HepG2 (cell line): ENCODE results near the gene HNRNPUL1. TPM values are rescaled to one million over a fixed set of nuclear protein-coding genes. Genes with fewer than 3 reads are reported as not detected.

Experiments
- ATAC-seq: fragments of 200-7000 bp; cut with Tn5 transposase; 3 replicates; pipeline ENCODE4 v1.9.1; 2020; ENCODE audit warnings: mild to moderate bottlenecking, moderate library complexity
- BruUV-seq: library from RNA; stranded (reverse); fragments of 400-500 nt; replicated peaks from 2 replicates; lab custom pipeline; 2021; lab: Mats Ljungman, UMichigan
- CTCF ChIA-PET: fragments of 300-600 bp; formaldehyde crosslinking; extraction: SDS; loops from one replicate; lab custom pipeline; 2021; ENCODE audit warnings: low total read pairs, inconsistent platforms, low intra/inter-chr PET ratio; lab: Yijun Ruan, JAX
- POLR2A ChIA-PET: fragments of 350-600 bp; sonication (Branson Sonifier 250); formaldehyde crosslinking; loops from one replicate; lab custom pipeline; 2020; ENCODE audit warnings: antibody characterized with exemption, inconsistent platforms; lab: Yijun Ruan, JAX
- DNase-seq: peaks from one replicate; pipeline ENCODE4 v3.0.0-alpha.2; 2015; ENCODE audit warnings: low spot score
- FAIRE-seq: peaks from 3 replicates; lab custom pipeline; 2011; peaks lifted over from hg19 to GRCh38; lab: Jason Lieb, UNC
- H2AFZ ChIP-seq: one replicate; pipeline ENCODE4 v1.6.1; 2011; ENCODE audit warnings: low read length, inconsistent platforms
- H3K27ac ChIP-seq: fragments of 300-600 bp; 3 replicates; pipeline ENCODE4 v1.8.0; 2011; ENCODE audit warnings: mixed run types, mild to moderate bottlenecking, mixed read lengths, low read length, inconsistent platforms; ENCODE audit not compliant: insufficient read depth; ENCODE audit errors: extremely low read length
- H3K27me3 ChIP-seq, 2 experiments: fragments of 200-600 bp in 1 of 2; 2 replicates in 1 of 2; 3 replicates in 1 of 2; pipeline versions ENCODE4 v1.6.0 to v1.8.0; 2011; ENCODE audit warnings: low read length in 2 of 2, mild to moderate bottlenecking in 2 of 2, moderate library complexity in 2 of 2, inconsistent platforms in 1 of 2; ENCODE audit not compliant: insufficient read depth in 2 of 2, control insufficient read depth in 1 of 2
- H3K36me3 ChIP-seq, 2 experiments: fragments of 200-600 bp in 1 of 2; replicated peaks in 1 of 2; 2 replicates in 1 of 2; 3 replicates in 1 of 2; pipeline versions ENCODE4 v1.5.1 to v1.8.0; 2011; ENCODE audit warnings: low read length in 2 of 2, inconsistent platforms in 1 of 2; ENCODE audit not compliant: insufficient read depth in 2 of 2, control insufficient read depth in 1 of 2
- H3K4me1 ChIP-seq: 2 replicates; pipeline ENCODE4 v1.5.1; 2012; ENCODE audit warnings: low read length, inconsistent platforms; ENCODE audit not compliant: insufficient read depth
- H3K4me2 ChIP-seq: 2 replicates; pipeline ENCODE4 v1.6.0; 2011; ENCODE audit warnings: low read depth, low read length, inconsistent platforms
- H3K4me3 ChIP-seq, 3 experiments: fragments of 200-600 bp in 1 of 3; sonication (generic), shearing (Covaris generic) in 1 of 3; replicated peaks in 1 of 3; 2 replicates each; pipeline ENCODE4 v1.5.1; 2011 to 2016; ENCODE audit warnings: low read length in 3 of 3, inconsistent platforms in 2 of 3, low read depth in 2 of 3, mild to moderate bottlenecking in 2 of 3, control low read depth in 1 of 3, mixed read lengths in 1 of 3; ENCODE audit not compliant: insufficient read depth in 1 of 3
- H3K79me2 ChIP-seq: one replicate; pipeline ENCODE4 v1.6.1; 2011; ENCODE audit warnings: low read length, inconsistent platforms; ENCODE audit not compliant: insufficient read depth
- H3K9ac ChIP-seq: 2 replicates; pipeline ENCODE4 v1.6.0; 2011; ENCODE audit warnings: mild to moderate bottlenecking, low read depth, low read length, inconsistent platforms; ENCODE audit not compliant: insufficient read depth
- H3K9me3 ChIP-seq: 2 replicates; pipeline ENCODE4 v1.5.1; 2012; ENCODE audit warnings: mild to moderate bottlenecking, low read length
- H4K20me1 ChIP-seq: 2 replicates; pipeline ENCODE4 v1.6.0; 2011; ENCODE audit warnings: inconsistent platforms, mild to moderate bottlenecking, low read length, moderate library complexity; ENCODE audit not compliant: insufficient read depth
- AGO2 ChIP-seq: fragments of 200-400 bp; formaldehyde crosslinking; optimal IDR thresholded peaks from 2 replicates; pipeline ENCODE3; 2017; ENCODE audit warnings: mild to moderate bottlenecking, low read depth, low read length, moderate library complexity
- HDAC1 ChIP-seq: sonication (generic); formaldehyde crosslinking; IDR thresholded peaks from 2 replicates; pipeline ENCODE4 v1.5.1; 2020; ENCODE audit warnings: mild to moderate bottlenecking, missing genetic modification reagents
- HOXA3 ChIP-seq: sonication (generic); formaldehyde crosslinking; IDR thresholded peaks from 2 replicates; pipeline ENCODE4 v1.5.0; 2020; ENCODE audit warnings: missing genetic modification reagents
- KLF9 ChIP-seq: IDR thresholded peaks from 2 replicates; pipeline ENCODE4 v1.6.1; 2016; ENCODE audit warnings: low read depth
- MED8 ChIP-seq: sonication (generic); formaldehyde crosslinking; IDR thresholded peaks from 2 replicates; pipeline ENCODE4 v1.8.1; 2023; ENCODE audit warnings: mild to moderate bottlenecking, missing genetic modification reagents; ENCODE audit not compliant: insufficient replicate concordance
- MXD4 ChIP-seq: IDR thresholded peaks from 2 replicates; pipeline ENCODE4 v1.6.1; 2016; ENCODE audit warnings: mild to moderate bottlenecking, missing biosample characterization, missing genetic modification reagents
- NFRKB ChIP-seq: fragments of 450-650 bp; IDR thresholded peaks from 2 replicates; pipeline ENCODE4 v1.6.1; 2017
- NR0B2 ChIP-seq: sonication (generic); formaldehyde crosslinking; IDR thresholded peaks from 2 replicates; pipeline ENCODE4 v1.4.0; 2020; ENCODE audit warnings: mild to moderate bottlenecking, missing genetic modification reagents
- TCF7 ChIP-seq: sonication (generic); IDR thresholded peaks from 2 replicates; pipeline ENCODE4 v1.6.1; 2016; ENCODE audit warnings: antibody characterized with exemption, low read depth
- ZNF207 ChIP-seq: fragments of 450-650 bp; IDR thresholded peaks from 2 replicates; pipeline ENCODE4 v1.6.1; 2016; ENCODE audit warnings: antibody characterized with exemption, borderline replicate concordance
- ZNF251 ChIP-seq: sonication (generic); formaldehyde crosslinking; IDR thresholded peaks from 2 replicates; pipeline ENCODE4 v1.9.0; 2021; ENCODE audit warnings: mild to moderate bottlenecking, missing genetic modification reagents
- ZNF264 ChIP-seq: sonication (generic); formaldehyde crosslinking; IDR thresholded peaks from 2 replicates; pipeline ENCODE4 v1.4.0; 2020; ENCODE audit warnings: missing genetic modification reagents
- WGBS: methylation state at CpG from one replicate; pipeline ENCODE4 v1.1.6; 2017; ENCODE audit warnings: low lambda C conversion rate; 5-methylcytosine and 5-hydroxymethylcytosine counted together
- in situ Hi-C: cut with HindIII; loops from 2 replicates; pipeline ENCODE4 v1.10.0; 2017; ENCODE audit warnings: low pct_unique_long_range_greater_than_20kb; ENCODE audit not compliant: extremely low pct_ligation_motif_present
- intact Hi-C: fragments of 100-400 bp; cut with micrococcal nuclease; formaldehyde crosslinking; loops from one replicate; pipeline ENCODE4 v1.10.0; 2022; ENCODE audit not compliant: unreplicated experiment
- polyA plus RNA-seq, 8 experiments: library from polyadenylated mRNA; depleted of rRNA in 3 of 8; stranded (reverse) in 7 of 8; unstranded in 1 of 8; fragments of >200 nt; fragmentation: Illumina TruSeq in 4 of 8; extraction: Trizol in 4 of 8; gene quantifications; 2 replicates each; pipeline versions ENCODE4 v1.2.1 to v1.2.3, GENCODE V29; 2011 to 2016; ENCODE audit warnings: low read depth in 4 of 8, missing spikeins in 1 of 8, mixed read lengths in 1 of 8; ENCODE audit not compliant: insufficient read depth in 1 of 8
- total RNA-seq, 5 experiments: library from RNA; depleted of rRNA; stranded (reverse); fragments of >200 nt; fragmentation: Illumina TruSeq; extraction: Trizol; gene quantifications; 2 replicates each; pipeline ENCODE4 v1.2.3, GENCODE V29; 2016; ENCODE audit warnings: low read depth in 1 of 5
- TF ChIP-seq, protein P1 (sequence below): sonication (generic); formaldehyde crosslinking; IDR thresholded peaks from 2 replicates; pipeline ENCODE4 v1.4.0; 2020; ENCODE audit warnings: missing genetic modification reagents, mild to moderate bottlenecking, borderline replicate concordance
- TF ChIP-seq, protein P2 (sequence below): sonication (generic); formaldehyde crosslinking; IDR thresholded peaks from 2 replicates; pipeline ENCODE4 v1.8.0; 2022; ENCODE audit warnings: mild to moderate bottlenecking, missing genetic modification reagents
- TF ChIP-seq, protein P3 (sequence below): sonication (generic); formaldehyde crosslinking; IDR thresholded peaks from 2 replicates; pipeline ENCODE4 v1.9.0; 2021; ENCODE audit warnings: missing genetic modification reagents, borderline replicate concordance
- TF ChIP-seq, protein P4 (sequence below): sonication (generic); formaldehyde crosslinking; IDR thresholded peaks from 2 replicates; pipeline ENCODE4 v1.4.0; 2020; ENCODE audit warnings: missing genetic modification reagents

Gene HNRNPUL1
- total and polyA plus RNA-seq, 2 of the 13 experiments (the other 11 are each of a cell fraction or from before 2014, with no cell fraction given) = 30.9 to 81.7 TPM

GRCh38 chr19:41217741-41218140 is 46.4 kb upstream of the HNRNPUL1 start:
- no peaks in the 10 kb centered on the region for H4K20me1 ChIP-seq
- ChIA-PET POLR2A (no interaction called here), CTCF (no interaction called here)
- H3K4me3 ChIP-seq = no peak overlapping the region
- no peak overlapping the region for H3K27ac ChIP-seq
- no TSS peak for BruUV-seq
- H3K9ac ChIP-seq = no peak overlapping the region
- H3K79me2 ChIP-seq = no peaks in the 10 kb centered on the region
- in situ Hi-C loops = no loop called here
- no peak for DNase-seq
- 40% methylated on average over 2 of the region's 7 CpGs for WGBS
- peaks cover 40% of the 10 kb centered on the region for H3K4me1 ChIP-seq
- H3K27me3 ChIP-seq = peaks cover 0 to 4% of the 10 kb centered on the region in 2 experiments; a peak in 2 of 5 replicates
- no peak for TF ChIP-seq NFRKB
- TF ChIP-seq ZNF207 = no peak
- no peak for TF ChIP-seq TCF7
- TF ChIP-seq HOXA3 = no peak
- TF ChIP-seq, protein P1, sequence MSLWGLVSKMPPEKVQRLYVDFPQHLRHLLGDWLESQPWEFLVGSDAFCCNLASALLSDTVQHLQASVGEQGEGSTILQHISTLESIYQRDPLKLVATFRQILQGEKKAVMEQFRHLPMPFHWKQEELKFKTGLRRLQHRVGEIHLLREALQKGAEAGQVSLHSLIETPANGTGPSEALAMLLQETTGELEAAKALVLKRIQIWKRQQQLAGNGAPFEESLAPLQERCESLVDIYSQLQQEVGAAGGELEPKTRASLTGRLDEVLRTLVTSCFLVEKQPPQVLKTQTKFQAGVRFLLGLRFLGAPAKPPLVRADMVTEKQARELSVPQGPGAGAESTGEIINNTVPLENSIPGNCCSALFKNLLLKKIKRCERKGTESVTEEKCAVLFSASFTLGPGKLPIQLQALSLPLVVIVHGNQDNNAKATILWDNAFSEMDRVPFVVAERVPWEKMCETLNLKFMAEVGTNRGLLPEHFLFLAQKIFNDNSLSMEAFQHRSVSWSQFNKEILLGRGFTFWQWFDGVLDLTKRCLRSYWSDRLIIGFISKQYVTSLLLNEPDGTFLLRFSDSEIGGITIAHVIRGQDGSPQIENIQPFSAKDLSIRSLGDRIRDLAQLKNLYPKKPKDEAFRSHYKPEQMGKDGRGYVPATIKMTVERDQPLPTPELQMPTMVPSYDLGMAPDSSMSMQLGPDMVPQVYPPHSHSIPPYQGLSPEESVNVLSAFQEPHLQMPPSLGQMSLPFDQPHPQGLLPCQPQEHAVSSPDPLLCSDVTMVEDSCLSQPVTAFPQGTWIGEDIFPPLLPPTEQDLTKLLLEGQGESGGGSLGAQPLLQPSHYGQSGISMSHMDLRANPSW (CRISPR knock-in tag) = no peak
- no peak for TF ChIP-seq MED8 (CRISPR knock-in tag)
- TF ChIP-seq, protein P2, sequence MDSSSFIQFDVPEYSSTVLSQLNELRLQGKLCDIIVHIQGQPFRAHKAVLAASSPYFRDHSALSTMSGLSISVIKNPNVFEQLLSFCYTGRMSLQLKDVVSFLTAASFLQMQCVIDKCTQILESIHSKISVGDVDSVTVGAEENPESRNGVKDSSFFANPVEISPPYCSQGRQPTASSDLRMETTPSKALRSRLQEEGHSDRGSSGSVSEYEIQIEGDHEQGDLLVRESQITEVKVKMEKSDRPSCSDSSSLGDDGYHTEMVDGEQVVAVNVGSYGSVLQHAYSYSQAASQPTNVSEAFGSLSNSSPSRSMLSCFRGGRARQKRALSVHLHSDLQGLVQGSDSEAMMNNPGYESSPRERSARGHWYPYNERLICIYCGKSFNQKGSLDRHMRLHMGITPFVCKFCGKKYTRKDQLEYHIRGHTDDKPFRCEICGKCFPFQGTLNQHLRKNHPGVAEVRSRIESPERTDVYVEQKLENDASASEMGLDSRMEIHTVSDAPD (CRISPR knock-in tag) = no peak
- TF ChIP-seq KLF9 (CRISPR knock-in tag) = no peak
- TF ChIP-seq HDAC1 (CRISPR knock-in tag) = no peak
- no peak for TF ChIP-seq MXD4
- TF ChIP-seq AGO2 = no peak
- TF ChIP-seq NR0B2 (CRISPR knock-in tag) = no peak
- TF ChIP-seq, protein P3, sequence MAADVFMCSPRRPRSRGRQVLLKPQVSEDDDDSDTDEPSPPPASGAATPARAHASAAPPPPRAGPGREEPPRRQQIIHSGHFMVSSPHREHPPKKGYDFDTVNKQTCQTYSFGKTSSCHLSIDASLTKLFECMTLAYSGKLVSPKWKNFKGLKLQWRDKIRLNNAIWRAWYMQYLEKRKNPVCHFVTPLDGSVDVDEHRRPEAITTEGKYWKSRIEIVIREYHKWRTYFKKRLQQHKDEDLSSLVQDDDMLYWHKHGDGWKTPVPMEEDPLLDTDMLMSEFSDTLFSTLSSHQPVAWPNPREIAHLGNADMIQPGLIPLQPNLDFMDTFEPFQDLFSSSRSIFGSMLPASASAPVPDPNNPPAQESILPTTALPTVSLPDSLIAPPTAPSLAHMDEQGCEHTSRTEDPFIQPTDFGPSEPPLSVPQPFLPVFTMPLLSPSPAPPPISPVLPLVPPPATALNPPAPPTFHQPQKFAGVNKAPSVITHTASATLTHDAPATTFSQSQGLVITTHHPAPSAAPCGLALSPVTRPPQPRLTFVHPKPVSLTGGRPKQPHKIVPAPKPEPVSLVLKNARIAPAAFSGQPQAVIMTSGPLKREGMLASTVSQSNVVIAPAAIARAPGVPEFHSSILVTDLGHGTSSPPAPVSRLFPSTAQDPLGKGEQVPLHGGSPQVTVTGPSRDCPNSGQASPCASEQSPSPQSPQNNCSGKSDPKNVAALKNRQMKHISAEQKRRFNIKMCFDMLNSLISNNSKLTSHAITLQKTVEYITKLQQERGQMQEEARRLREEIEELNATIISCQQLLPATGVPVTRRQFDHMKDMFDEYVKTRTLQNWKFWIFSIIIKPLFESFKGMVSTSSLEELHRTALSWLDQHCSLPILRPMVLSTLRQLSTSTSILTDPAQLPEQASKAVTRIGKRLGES (CRISPR knock-in tag) = no peak
- TF ChIP-seq ZNF251 (CRISPR knock-in tag) = no peak
- no peak for TF ChIP-seq ZNF264 (CRISPR knock-in tag)
- TF ChIP-seq, protein P4, sequence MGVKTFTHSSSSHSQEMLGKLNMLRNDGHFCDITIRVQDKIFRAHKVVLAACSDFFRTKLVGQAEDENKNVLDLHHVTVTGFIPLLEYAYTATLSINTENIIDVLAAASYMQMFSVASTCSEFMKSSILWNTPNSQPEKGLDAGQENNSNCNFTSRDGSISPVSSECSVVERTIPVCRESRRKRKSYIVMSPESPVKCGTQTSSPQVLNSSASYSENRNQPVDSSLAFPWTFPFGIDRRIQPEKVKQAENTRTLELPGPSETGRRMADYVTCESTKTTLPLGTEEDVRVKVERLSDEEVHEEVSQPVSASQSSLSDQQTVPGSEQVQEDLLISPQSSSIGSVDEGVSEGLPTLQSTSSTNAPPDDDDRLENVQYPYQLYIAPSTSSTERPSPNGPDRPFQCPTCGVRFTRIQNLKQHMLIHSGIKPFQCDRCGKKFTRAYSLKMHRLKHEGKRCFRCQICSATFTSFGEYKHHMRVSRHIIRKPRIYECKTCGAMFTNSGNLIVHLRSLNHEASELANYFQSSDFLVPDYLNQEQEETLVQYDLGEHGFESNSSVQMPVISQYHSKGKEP (CRISPR knock-in tag) = no peak
- TF ChIP-seq, all 625 proteins: peak for 0
- ATAC-seq (no peak), FAIRE-seq (no peak)
- Histone ChIP-seq H3K9me3 (no peaks in the 10 kb centered on the region), H2AFZ (no peak overlapping the region), H3K36me3 (no peaks in the 10 kb centered on the region), H3K4me2 (peak overlapping the region; percentile 90; the same call in 1 of the 2 replicates)
- intact Hi-C loops = no loop called here
